GM18526 (cell line): ENCODE measurements around the gene MOB3B.

Experiments used
- POLR2A ChIP-seq: IDR thresholded peaks from 3 replicates; pipeline ENCODE4 v1.6.1; 2011; ENCODE audit not compliant: insufficient read length; ENCODE audit errors: extremely low read depth

MOB3B gene

DNA sequence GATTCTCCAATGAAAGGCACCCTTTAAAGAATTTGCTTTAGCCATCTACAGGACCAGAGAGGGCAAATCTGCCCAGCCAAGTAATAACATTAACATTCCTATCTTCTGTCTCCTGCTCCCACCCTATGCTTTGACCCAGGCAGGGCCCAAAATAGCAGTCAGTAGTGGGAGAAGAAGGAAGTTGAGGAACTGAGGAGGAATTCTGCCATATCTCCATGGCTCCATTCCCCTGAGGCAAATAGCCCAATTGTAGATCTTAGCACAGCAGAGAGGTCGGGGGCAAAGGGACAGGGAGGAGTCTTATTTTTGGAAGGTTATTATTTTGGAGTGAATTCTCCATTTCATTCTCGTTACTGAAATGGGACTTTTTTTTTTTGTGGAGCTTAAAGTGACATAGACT lies 116.7 kb downstream of the MOB3B start:
- no peak for TF ChIP-seq POLR2A

DNA sequence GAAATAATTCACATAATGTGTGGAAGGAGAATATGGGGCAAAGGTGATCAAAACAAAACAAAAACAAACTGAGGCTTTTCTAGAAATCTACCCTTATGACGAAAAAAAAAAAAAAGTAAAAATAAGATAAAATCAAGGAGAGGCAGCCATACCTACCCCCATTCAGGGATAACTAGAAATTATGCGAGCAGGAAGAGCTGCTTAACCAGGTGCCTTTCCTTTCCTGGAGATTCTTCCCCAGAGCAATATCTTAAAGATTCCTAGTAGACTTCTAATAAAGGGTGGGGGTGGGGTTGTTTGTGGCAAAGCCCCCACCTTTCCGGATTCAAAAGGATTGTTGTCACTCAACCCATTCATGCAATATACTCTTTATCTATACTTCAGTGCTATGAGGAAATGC lies 117.5 kb downstream of the MOB3B start:
- TF ChIP-seq POLR2A: no peak

DNA sequence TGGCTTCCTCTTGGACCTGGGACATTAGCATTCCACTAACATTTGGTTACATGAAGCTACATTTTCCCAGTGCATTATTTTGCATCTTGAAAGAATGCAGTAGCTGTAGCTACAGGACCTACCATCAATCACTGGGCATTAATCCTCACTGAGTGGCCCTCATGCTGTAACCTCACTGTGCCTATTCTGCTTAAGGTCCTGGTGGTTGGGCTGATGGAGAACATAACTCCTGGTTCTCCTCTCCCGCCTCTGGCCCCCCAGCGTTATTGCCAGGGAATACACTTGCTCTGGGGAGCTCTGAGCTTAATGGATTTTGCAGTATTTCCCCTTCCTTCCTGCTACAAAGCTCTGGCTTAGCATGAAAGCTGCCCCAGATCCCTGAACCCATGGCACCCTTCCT lies 121.1 kb downstream of the MOB3B start:
- TF ChIP-seq POLR2A: no peak

- no peak for TF ChIP-seq POLR2A
Observed at GRCh38 chr9:27408001-27408400, 121.6 kb downstream of the MOB3B start.

- no peak for TF ChIP-seq POLR2A
Observed at GRCh38 chr9:27407491-27407890, 122.1 kb downstream of the MOB3B start.

- no peak for TF ChIP-seq POLR2A
Observed at GRCh38 chr9:27404661-27405060, 125.0 kb downstream of the MOB3B start.

GRCh38 chr9:27402626-27403025 lies 127.0 kb downstream of the MOB3B start:
- TF ChIP-seq POLR2A: no peak

DNA sequence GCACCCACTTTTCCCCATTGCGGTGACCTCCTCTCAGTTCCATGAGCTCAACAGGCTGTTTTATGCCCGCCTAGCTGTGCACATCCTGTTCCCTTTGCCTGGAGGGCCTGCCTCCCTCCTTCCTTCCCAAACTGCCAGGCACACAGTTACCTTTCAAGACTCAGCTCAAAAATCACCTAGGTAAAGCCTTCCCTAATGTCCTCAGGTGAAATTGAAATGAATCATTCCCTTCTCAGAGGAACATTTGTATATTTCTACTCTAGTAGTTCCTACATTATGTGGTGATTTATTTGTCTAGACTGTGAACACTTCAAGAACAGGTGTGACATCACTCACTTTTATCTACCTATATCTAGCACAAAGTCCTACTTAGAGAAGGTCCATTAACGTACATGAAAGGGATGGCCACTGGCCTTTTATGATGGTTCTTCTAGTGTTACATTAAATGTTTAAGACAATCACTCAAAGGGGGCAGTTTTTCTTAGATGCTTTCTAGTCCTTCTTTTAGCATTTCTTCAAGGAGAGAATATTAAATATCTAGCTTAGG lies 129.2 kb downstream of the MOB3B start:
- TF ChIP-seq POLR2A: no peak

DNA sequence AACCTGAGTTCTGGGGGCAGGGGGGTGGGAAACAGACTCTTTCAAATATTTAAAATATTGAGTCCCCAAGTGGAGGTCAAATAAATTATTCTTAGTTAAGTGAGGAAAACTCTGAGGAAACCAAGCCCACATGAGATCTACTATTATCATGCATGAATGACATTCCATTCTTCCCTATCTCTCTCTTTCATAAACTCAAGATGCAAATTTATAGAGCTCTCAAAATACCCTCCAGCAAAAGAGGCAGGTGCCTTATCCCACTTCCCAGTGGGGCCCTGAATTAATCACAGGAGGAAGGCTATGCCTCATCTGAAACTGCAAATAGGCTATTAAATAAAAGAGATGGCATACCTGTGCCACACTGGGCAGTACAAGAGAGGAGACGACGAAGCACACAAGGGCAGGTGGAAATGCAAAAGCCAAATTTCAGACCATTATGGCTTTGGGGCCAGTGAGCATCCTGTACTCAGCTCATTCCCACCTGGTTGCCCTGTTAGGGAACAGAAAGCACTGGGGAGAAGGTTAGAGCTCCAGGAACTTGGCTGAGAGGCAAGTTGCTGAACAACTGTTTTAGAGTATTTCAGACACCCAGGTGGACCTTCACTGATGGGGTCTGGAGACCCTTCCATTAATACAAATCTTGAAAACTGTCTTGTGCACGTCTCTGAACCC lies 130.5 kb downstream of the MOB3B start:
- TF ChIP-seq POLR2A: no peak

GRCh38 chr9:27396495-27396894 lies 133.1 kb downstream of the MOB3B start:
- no peak for TF ChIP-seq POLR2A

DNA sequence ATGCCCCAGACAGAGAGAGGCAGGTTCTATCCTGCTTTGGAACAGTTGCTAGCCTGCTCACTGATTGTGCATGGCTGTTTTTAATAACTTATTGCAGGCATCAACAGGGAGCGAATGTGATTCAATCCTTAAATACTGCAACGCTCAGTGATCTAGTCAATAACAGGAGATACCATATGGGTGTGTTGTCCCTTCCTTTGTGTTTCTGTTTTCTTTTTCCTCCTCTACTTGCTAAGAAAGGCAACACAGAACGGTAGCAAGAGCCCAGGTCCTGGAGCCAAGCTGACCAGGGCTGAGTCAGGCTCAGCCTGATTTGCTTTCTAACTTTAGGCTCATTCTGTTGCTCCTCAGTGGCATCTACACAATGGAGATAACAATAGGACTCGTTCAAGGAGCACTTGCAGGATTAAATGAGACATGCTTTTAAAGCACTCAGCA lies 134.1 kb downstream of the MOB3B start:
- TF ChIP-seq POLR2A: no peak

DNA sequence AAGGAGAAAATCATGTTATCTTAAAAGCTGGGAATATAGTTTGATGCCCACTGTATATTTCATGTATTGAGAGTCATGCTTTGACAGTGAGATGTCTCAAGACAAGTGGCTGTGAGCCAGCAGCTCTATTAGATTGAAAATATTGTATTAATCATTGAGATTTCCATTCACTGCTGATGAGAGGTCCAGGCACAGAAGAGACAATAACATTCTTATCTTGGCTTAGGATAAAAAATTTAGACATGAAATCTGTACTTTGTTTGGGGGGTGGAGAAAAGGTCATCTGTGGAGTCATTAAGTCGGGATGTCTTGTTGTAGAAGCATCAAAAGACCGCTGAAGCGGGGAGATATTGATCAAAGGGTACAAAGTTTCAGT lies 134.8 kb downstream of the MOB3B start:
- TF ChIP-seq POLR2A: no peak

DNA sequence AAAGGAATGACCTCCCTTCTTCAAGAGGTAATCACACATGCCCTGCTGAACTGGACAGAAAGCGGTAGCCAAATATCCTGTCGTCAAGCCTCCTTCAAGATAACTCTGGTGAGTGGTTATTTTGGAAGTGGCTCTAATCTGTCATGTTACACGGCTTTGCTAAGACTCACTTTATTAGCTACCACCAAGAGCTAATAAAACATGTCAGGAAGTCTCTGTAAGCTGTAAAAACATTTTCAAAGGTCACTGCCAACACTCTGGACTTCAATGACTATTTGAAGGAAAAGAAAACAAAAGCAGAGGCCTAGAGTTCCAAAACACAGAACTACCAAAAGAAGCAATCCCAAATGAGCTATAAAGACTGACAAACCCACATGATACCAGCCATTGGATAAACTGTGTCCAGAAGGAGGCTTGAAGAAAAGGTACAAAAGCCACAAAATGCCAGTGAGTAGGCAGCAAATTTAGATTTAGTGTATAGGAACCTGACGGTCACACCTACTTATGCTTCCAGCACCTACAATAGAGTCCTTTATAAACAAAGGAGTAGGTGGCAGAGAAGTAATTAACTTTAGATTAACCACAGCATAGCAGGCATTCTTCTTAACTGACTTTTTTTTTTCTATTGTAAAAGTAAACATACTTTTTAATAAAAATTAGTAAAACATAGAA lies 135.3 kb downstream of the MOB3B start:
- TF ChIP-seq POLR2A: no peak

DNA sequence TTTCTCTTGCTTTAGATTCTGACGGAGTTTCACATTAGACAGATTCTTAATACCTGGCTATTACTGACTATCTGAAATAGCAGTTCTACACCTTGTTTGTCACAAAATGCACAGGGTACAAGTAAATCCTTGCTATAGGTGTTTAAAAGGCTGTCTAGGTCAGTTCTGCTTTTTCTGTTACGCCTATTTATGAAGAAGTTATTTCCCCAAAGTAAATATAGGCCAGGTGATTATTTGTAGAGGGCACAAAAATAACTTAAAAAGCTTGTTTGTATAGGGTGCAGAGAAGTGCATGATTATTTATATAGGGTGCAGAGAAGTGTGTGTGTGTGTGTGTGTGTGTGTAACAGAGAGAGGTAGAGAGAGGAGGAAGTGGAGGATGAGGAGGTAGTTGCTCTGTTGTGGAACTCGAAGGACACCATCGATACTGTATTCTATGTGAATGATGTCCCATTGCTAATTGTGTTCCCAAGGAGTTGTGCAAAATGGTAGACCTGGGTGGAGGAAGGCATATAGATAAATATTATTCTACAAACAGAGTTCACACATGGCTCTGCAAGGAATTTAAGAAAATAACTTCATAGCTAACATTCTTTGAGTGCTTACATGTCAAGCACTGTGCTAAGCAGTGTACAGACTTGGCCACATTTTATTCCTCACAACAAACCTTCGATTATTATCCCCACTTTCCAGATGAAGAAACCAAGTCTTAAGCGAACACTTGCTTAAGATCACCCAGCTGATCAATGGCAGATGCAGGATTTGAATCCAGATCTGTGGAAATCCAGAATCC lies 136.4 kb downstream of the MOB3B start:
- TF ChIP-seq POLR2A: no peak

- TF ChIP-seq POLR2A: no peak
Observed at GRCh38 chr9:27392451-27392850, 137.2 kb downstream of the MOB3B start.

GRCh38 chr9:27391040-27391895 lies 138.3 kb downstream of the MOB3B start:
- TF ChIP-seq POLR2A: no peak

DNA sequence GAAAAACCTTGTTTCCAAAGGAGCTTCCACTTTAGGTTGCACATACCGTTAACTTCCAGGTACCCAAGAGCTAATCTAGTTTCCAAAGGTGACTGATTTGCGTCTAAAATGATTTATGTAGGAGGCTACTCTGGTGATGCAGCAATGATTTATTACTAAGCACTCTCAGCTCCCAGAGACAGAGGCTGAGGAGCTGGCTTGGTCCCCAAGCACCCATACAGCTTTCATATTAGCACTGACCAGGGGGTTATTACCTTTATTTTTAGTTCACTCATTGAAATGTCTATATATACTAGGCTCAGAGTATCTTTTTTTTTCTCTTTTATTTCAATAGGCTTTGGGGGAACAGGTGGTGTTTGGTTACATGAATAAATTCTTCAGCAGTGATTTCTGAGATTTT lies 141.5 kb downstream of the MOB3B start:
- TF ChIP-seq POLR2A: no peak
